IPS DF 4.7 (cell line): Measurements from ENCODE around the gene SLC37A3.

Experiments used
- DNase-seq: peaks from one replicate; pipeline ENCODE4 v3.0.0-alpha.2; 2013; ENCODE audit warnings: low spot score; ENCODE audit errors: extremely low read depth

The SLC37A3 gene

GRCh38 chr7:140402178-140402835, 4.0 kb upstream of the SLC37A3 start:
- DNase-seq: no peak

GRCh38 chr7:140400381-140400780, 2.1 kb upstream of the SLC37A3 start:
- no peak for DNase-seq

GRCh38 chr7:140398821-140399220, 491 bp upstream of the SLC37A3 start:
- no peak for DNase-seq

GRCh38 chr7:140393756-140394306, 4.5 kb downstream of the SLC37A3 start:
- DNase-seq: no peak

GRCh38 chr7:140391634-140392033, 6.7 kb downstream of the SLC37A3 start:
- no peak for DNase-seq

GRCh38 chr7:140390466-140391190, 7.7 kb downstream of the SLC37A3 start:
- DNase-seq: no peak

- DNase-seq: no peak
Observed at GRCh38 chr7:140390034-140390433, 8.3 kb downstream of the SLC37A3 start.

GRCh38 chr7:140389445-140389844, 8.9 kb downstream of the SLC37A3 start:
- no peak for DNase-seq

- DNase-seq: no peak
Observed at GRCh38 chr7:140384894-140385545, 13.3 kb downstream of the SLC37A3 start.

GRCh38 chr7:140383954-140384713, 14.2 kb downstream of the SLC37A3 start:
- no peak for DNase-seq

GRCh38 chr7:140375892-140376730, 22.2 kb downstream of the SLC37A3 start:
- DNase-seq: no peak

- no peak for DNase-seq
Observed at GRCh38 chr7:140375323-140375722, 23.0 kb downstream of the SLC37A3 start.

- DNase-seq: no peak
Observed at GRCh38 chr7:140369294-140369693, 29.0 kb downstream of the SLC37A3 start.

- DNase-seq: no peak
Observed at GRCh38 chr7:140367528-140367927, 30.8 kb downstream of the SLC37A3 start.

- no peak for DNase-seq
Observed at GRCh38 chr7:140364819-140365218, 33.5 kb downstream of the SLC37A3 start.

- DNase-seq: no peak
Observed at GRCh38 chr7:140360697-140361229, 37.6 kb downstream of the SLC37A3 start.

- no peak for DNase-seq
Observed at GRCh38 chr7:140358412-140359051, 39.8 kb downstream of the SLC37A3 start.

GRCh38 chr7:140358024-140358411, 40.3 kb downstream of the SLC37A3 start:
- no peak for DNase-seq

- no peak for DNase-seq
Observed at GRCh38 chr7:140350056-140350455, 48.3 kb downstream of the SLC37A3 start.
